CD4-positive, alpha-beta T cell treated with Interleukin-15 for 4 hours (primary cell): Measurements from ENCODE around the gene CRTC2.
A peak's percentile ranks its signal among the peaks of the same experiment; 100 is the strongest.
"Not testable (repeated sequence)": the region's sequence is repeated elsewhere in the genome, so short reads cannot be mapped to it uniquely, and the experiment has no call there.

ENCODE experiments used
- DNase-seq: peaks from one replicate; pipeline ENCODE4 v3.0.0-alpha.2; 2020; ENCODE audit warnings: low spot score

The CRTC2 gene

DNA sequence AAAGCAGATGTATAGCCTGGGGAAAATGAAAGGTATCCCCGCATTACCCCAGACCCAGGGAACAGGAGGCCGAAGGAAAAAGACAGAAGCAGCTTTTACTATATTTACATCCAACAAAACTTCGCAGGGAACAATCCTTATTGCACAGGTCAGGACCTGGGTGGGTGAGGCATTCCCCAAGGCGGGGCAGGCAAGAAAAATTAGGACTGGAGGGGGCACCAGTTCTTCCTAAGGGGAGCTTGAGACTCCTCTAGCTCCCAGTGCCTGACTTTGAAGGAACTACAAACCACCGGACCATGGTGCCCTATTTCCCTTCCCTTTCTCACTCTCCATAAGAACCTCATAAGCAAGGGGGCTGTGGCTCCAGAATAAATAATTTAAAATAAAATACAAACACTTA, 29.0 kb downstream of the CRTC2 start:
- DNase-seq = no peak

DNA sequence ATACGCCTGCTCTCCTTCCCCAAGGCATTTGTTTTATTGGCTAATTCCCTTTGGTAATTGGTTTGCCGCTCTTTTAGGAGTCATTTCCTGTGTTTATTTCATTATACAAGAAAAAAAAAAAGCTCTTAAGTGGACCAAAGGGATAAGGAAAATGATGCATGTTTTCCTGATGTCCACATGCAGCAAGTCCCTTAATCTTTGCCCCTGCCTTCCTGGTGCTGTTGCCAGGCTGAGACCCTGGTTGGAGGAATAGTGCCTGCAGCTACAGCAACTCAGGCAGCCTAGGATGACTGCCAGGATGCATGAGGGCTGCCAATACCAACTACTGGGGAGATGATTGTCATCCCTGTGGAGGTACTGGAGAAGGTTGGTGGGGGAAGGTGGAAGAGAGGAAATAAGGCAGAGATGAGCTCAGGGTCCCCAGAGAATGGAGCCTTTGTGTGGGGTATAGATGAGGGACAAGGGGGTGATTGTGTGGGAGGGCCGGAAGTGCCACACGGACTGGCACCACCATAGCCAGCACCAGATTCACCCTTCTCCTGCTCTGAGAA, 29.5 kb downstream of the CRTC2 start:
- no peak for DNase-seq

DNA sequence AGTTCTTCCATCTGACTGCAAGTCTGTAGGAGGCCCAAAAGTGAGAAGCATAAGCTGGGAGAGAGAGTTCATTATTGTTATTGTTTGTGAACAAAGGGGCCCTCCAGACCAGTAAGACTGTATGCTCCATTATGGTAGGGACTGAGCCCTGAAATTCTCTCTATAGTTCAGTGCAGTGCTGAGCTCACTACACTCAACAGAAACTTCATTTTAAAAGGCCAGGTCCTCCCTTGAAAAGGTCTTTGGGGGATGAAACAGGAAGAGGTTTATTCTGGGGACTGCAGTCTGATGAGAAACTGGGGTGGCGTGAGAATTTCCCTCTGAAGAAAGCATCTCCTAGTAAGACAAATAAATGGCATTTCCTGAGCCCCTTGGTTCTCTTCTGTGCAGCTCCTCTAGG, 30.2 kb downstream of the CRTC2 start:
- no peak for DNase-seq

DNA sequence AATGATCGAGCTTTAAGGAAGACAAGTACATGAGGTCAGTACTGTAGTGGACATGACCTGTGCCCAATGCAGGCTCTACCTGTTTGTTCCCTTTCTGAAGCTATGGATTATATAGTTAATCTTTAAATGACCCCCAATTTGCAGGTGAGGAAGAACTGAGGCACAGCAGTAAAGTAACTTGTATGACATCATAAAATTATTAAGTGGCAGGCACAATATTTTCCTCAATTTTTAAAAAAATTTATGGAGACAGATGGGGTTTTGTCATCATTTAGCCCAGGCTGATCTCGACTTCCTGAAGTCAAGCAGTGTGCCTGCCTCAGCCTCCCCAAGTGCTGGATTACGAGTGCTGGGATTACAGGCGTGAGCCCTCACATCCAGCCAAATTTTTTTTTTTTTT, 32.0 kb downstream of the CRTC2 start:
- DNase-seq = no peak

DNA sequence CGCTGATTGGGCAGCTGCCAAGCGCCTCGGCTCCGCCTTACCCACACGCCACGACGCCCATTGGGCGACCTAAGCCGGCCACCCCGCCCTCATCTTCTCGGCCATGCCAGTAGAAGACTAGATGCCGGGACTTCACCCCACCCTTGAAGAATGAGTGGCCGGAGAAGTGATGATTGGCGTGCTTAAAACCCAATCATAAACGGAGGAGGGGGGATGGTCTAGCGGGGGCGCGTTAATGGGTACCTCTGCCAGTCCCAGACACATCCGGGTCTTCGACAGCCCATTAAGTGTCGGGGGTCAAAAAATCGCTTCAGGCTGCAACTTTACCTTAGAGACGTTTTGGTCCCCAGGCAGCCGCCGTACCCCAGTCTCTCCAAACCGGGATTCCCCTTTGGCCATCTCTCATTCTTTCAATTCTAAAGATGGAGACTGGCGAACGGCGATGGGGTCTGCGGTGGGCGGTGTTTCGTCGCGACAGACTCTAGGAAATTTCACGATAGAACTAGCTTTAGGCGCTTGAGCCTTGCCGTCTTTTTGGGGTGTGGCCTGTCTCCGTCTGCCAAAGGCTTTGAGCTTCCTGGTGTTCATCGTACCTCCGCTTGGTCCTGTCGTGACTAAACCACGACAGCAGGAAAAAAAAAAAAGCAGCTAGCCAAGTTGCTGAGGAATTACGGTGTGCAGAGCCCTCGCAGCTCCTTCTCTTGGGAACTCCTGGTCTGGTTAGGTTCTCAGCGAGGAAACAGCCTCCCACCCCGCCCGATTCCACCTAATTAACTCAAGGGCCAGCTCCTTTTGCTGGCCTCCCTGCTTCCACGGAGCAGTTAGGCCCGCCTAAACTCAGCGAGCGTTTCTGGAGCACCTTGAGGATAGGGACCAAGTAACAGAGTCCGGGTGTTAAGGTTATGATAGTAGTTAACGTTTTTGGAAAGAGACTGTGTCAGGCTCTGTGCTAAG, 35.2 kb downstream of the CRTC2 start, which contains the start of gene GATAD2B:
Gene GATAD2B, minus strand, starts transcription at position 1 of the 954 bp plus-strand sequence. CDS start 94,625 bp downstream, outside the sequence.
- peak; percentile 100 for DNase-seq

DNA sequence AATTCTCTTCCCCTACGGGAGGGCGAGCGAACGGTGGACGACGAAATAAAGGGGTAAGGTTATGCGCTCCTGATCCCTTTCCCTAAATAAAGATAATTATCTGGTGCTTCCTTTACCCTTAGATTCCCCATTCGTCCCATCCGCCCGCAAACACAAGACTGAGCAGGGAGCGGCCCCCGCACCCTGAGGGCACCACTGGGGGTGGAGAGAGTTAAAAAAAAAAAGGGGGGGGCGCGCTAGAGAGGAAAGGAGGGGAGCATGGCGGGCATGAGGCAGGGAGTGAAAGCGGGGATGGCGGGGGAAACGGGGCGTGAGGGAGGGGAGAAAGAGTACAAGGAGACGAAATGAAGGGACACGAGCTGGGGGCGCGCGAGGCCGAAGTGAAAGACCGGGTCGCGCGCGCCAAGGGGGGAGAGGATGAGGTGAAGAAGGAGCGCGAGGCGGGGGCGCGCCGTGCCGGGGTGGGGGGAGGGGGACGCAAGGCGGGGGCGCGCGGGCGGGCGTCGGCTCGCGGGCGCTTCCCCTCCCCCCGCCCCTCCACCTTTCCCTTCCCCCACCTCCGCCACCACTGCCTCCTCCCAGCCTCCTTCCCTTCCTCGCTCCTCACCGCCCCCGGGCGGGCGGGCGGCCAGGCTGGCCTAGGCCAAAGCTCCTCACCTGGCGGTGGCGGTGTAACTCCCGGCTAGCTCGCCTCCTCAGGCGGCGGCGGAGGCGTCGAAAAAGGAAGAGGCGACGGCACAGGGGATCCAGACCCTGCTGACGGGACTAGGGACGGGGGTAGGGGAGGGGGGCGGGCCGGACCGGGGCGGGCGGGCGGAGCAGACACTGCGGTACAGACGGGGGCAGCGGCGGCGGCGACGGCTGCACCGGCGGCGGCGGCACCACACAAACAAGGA, 36.1 kb downstream of the CRTC2 start:
- no peak for DNase-seq

DNA sequence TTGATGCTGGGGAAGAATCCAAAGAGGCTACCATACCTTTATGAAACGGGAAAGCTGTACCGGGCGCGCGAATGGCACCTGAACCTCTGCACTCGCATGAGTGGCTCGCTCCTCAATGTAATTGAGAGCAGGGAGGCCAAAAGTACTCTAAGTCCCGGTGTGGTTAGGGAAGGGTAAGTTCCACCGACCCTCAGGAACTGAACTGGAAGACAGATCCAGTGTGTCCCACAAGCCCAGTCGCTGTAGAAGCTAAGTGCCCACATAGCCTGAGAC, 36.7 kb downstream of the CRTC2 start:
- DNase-seq = no peak

DNA sequence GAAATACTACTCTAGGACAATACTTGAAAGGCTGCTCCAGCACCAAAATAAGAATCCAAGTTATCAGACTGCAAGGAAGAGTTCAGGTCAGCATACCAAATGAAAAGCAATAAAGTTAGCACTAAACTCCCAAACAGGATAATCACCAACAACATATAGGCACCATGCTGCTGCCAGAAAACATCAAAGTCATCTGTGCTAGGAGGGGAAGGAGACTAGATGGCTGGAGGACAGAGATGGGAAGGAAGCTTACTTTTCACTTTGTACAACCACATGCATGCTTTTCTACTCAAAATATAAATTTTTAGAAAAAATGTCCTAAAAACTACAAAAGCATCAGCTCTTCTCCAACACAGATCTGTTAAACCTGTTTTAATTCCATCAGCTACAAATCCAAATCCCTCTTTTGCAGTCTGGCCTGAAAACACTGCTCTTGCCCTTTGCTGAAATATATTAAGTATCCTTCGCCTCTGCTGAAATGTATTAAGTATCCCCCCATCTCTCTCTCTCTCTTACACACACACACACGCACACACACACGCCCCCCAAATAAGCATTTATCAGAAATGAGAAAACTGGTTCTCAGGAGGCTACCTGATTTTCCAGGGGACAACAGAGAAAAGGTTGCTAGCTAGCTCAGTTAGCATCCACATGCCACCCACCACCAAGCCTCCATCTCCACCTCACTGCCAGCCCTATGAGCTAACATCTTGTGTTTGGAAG, 37.2 kb downstream of the CRTC2 start:
- no peak for DNase-seq

DNA sequence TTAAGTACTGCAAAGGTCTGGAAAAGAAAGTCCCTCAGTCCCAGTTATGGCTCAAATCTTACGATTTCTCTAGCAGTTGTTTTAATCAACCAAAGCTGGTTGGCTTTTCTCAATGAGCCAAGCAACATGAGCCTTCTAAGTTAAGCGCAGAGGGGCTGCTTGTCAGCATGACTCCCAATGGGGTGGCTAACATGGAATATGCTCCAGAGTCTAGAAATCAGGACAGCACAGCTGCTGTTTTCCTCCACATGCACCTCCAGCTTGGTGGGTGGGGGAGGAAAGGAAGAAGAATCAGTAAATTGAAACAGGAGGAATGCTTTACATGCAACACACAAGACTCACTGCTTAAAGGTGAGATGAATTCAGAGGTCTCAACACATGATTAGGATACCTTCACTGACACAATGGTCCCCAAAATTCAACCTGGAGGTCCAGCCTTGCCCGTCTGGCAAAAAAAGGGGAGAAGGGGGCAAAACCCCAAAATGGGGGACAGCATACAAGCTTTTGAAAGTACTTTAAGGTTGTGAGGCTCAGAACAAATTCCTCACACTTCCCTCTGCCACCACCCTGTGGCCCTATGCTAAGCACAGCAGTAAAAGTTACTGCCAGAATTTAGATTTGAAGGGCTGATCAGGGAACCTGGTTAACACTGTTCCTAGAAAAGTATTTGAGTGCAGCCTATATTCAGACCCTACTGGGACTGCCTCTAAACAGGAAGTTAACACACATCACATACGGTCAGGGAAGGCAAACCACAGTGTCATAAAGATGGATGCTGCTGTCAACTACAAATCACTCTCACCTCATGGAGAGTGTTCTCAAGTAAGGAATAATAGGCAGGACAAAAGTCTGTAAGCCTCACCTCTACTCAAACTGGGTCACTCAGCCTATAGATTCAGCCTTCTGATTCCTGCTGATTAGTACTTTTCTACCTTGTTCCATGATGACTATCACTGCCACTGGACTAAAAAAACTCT, 38.2 kb downstream of the CRTC2 start:
- peak; percentile 70 for DNase-seq

DNA sequence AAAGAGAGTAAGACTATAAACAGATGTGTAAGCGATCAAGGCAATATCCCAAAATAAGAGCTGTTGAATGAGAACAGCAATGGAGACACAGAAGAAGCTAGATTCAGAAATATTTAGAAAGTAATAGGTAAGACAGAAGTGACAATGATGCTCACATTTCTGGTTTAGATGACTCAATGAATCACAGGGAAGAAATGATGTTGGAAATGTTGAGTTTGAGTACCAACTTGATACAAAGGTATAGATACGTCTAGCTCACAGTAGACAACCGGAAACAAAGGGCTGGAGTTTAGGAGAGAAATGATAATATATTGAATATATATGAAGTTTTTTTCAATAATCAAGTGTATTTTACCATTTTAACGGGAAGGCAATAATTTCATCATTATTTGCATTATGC, 42.1 kb downstream of the CRTC2 start:
- no peak for DNase-seq

DNA sequence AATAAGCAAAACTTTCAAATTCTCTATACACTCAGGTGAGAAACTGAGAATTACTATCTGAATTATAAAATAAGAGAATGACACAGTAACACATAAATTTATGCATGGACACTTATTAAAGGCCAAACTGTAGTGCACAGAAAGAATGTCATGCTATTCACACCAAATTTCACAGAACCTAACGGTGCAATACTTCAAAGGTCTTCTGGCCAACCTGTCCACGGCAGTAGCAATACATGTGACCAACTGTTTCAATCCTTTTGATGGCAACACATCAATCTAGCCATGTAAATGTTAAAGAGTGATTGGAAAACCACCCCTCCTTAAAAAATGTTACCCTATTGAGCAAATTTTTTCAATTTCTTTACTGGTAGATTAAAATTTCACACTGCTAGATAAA, 46.1 kb downstream of the CRTC2 start:
- DNase-seq = no peak

DNA sequence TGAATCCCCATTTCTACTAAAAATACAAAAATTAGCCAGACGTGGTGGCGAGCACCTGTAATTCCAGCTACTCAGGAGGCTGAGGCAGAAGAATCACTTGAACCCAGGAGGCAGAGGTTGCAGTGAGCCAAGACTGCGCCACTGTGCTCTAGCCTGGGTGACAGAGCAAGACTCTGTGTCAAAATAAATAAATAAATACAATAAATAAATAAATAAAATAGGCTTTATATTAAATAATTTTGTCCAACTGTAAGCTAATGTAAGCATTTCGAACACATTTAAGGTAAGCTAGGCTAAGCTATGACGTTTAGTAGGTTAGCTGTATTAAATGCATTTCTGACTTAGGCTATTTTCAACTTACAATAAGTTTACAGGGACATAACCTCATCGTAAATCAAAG, 47.9 kb downstream of the CRTC2 start:
- not testable (repeated sequence) for DNase-seq

DNA sequence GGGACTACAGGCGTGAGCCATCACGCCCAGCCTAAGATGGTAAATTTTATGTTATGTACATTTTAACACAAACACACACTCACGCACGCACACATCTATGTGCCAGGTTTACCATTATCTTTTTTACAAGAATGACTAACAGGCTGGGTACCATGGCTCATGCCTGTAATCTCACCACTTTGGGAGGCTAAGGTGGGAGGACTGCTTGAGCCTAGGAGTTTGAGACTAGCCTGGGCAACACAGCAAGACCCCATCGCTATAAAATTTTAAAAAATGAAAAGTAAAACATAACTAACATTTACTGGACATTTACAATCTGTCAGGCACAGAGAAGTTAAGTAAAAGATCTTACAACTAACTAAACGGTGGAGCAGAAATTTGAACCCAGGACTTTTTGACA, 50.3 kb downstream of the CRTC2 start:
- DNase-seq = no peak

DNA sequence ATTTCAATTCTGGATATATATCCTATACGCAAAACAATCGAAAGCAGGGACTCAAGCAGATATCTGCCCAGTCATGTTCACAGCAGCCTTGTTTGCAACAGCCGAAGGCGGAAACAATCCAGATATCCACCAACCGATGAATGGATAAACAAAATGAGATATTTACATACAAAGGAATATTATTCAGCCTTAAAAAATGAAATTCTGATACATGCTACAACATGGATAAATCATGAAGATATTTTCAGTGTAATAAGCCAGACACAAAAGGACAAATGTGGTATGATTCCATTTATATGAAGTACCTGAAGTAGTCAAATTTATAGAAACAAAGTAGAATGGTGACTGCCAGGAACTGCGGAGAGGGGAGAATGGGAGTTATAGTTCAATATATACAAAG, 51.3 kb downstream of the CRTC2 start:
- DNase-seq = no peak

DNA sequence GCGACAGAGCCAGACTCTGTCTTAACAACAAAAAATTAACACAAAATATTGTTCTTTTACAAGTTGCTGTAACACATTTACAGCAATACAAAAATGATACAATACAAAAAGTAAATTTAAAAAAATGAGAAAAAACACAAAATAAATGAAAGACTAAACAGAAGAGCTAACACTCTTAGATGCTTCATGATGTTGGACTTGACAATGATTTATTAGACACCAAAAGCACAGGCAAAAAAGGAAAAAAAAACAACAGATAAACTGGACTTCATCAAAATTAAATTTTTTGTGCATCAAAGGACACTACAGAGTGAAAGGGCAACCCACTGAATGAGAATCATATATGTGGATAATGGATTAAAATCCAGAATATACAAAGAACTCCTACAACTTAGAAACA, 52.0 kb downstream of the CRTC2 start:
- no peak for DNase-seq

DNA sequence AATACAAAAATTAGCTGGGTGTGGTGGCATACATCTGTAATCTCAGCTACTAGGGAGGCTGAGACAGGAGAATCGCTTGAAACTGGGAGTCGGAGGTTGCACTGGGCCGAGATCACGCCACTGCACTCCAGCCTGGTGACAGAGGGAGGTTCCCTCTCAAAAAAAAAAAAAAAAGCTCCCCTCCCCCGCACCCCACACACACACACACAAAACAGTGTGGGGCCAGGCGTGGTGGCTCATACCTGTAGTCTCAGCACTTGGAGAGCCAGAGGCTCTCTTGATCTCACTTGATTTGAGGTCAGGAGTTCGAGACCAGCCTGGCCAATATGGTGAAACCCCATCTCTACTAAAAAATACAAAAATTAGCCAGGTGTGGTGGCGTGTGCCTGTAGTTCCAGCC, 52.5 kb downstream of the CRTC2 start:
- DNase-seq = not testable (repeated sequence)

DNA sequence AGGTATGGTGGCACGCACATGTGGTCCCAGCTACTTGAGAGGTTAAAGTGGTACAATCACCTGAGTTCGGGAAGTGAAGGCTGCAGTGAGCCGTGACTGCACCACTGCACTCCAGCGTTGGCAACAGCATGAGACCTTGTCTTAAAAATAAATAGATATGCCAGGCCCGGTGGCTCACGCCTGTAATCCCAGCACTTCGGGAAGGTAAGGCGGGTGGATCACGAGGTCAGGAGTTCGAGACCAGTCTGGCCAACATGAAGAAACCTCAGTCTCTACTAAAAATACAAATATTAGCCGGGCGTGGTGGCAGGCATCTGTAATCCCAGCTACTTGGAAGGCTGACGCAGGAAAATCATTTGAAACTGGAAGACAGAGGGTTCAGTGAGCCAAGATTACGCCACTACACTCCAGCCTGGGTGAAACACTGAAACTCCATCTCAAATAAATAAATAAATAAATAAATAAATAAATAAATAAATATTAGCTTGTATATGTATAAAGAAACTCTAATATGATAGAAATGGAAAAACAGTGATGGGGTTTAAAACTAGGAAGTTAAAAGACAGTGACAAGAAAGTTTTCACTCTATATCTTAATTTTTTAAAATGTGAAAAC, 54.5 kb downstream of the CRTC2 start:
- no peak for DNase-seq

DNA sequence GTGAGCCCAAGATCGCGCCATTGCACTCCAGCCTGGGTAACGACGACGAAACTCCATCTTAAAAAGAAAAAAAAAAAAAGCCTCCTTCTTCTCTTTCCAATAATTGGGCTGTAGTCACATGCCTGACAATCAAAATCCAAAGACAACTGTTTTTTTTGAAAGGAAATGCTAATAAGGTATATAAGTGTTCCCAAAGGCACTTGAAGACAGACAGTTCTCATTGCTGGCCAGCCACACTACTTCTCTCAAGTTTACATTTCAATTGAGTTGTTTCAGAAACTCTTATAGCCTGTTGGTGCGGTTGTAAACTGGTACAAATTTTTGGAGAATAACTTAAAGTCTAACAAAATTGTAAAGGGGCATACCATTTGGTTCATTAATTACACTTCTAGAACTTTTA, 58.9 kb downstream of the CRTC2 start:
- DNase-seq = no peak
